ENCODE results near the gene IQCE.

The IQCE gene

DNA sequence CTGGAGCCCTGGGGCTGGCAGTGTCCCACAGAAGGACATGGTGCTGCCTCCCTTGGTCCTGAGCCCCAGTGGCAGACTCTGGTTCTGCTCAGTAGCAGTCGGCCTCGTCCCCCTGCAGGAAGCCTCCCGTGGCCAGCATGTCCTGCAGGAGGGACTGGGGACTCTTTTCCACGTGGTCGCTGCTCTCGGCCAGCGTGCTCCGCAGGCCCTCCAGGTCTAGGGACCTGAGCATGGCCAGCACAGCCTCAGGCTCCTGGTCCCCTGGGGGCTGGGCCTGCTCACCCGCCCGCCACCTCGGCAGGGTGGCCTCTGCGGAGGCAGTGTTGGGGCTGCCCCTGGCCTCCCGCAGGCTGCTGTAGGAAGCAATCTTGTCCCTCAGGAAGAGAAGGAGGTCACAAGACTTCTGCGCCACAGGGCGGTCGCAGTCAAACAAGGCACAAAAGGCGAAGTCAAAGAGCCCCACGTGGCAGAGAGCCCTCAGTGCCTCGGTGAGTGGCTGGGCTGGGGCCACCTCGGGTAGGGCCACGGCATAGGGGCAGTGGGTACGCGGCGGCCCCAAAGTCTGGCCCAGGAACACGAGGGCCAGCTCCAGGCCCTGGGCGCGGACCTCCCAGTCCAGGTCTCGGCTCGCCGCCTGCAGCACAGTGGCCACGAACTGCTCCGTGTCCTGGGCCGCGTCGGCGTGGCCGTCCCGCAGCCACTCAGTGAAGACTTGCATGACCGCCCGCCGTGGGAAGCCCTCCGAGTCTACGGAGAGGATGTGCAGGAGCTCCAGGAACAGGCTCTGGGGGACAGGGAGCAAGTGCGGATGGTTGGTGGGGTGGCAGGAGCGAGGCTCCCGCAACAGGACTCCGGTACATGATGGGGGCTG lies 20.6 kb upstream of the IQCE start:
- CTCF ChIA-PET = no interaction called here
- POLR2A ChIA-PET (ENCODE audit: low non-redundant PET) = no interaction called here
- no peak for TF ChIP-seq CTCF (conservative IDR thresholded peaks at IDR 0.05; ENCODE audit: low read depth)
- no peak for DNase-seq (ENCODE audit: low spot score)
- peak overlapping the region; percentile 56 for H3K27ac ChIP-seq

DNA sequence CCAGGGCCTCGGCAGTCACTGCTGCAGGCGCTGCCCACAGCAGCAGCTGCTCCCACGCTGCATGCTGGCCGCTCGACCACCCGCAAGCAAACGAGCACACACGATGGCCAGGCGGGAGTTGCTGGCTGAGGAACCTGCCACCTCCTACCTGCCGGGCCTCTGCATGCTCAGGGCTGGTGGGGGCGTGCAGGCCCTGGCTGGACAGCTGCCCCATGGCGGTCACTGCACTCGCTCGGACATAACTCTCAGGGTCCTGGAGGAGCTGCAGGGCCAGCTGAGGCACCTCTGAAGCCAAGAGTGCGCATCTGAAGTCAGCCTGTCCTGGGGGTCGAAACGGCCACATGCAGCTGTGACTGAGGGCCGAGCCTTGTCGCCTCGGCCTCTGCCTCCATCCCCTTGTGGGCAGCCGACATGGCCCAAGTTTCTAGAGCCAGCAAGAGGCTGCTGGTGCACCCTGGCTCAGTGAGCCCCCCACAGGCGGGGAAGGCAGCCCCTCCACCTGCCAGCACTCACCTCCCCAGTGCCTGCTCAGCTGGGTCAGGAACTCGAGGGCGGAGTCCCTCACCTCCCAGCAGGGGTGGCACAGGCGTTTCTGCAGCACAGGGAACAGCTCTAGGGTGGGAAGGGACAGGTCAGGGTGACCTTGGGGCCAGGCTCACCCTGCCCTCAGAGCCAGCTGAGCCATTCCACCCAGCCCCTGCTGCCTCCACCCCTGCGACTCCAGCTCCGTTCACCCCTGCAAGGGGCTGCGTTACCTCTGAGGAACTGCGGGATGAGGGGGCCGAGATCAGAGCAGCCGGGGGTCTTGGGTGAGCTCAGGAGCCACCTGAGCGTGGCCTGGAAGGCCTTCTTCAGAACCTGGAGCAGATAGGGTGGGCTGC lies 19.5 kb upstream of the IQCE start:
- ChIA-PET CTCF (interaction anchor here (0.6 to 0.9 kb wide), 2 partner anchors 13 to 955 kb away, joined by 3 read pairs; no protein-coding TSS in a partner anchor), POLR2A (ENCODE audit: low non-redundant PET) (no interaction called here)
- peak overlapping the region; percentile 56 for H3K27ac ChIP-seq
- no peak for TF ChIP-seq CTCF (conservative IDR thresholded peaks at IDR 0.05; ENCODE audit: low read depth)
- no peak for DNase-seq (ENCODE audit: low spot score)

DNA sequence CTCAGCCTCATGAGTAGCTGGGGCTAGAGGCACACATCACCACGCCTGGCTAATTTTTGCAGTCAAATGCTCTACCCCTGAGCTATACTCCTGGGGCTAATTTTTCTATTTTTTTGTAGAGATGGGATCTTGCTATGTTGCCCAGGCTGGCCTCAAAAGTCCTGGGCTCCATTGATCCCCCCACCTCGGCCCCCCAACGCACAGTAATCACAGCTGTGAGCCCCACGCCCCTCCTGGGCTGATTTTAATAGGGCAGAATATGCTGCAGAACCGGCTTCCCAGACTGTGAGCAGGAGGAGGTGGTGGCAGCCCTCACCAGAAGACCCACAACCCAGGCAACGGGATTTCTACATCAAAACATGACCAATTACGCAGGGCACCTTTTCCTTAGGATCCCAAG lies 18.6 kb upstream of the IQCE start:
- ChIA-PET CTCF (interaction anchor here (0.5 to 0.9 kb wide), 3 partner anchors 14 to 955 kb away, joined by 3 read pairs; no protein-coding TSS in a partner anchor), POLR2A (ENCODE audit: low non-redundant PET) (no interaction called here)
- H3K27ac ChIP-seq = peak overlapping the region; percentile 56; the same call in 1 of the 2 replicates
- TF ChIP-seq CTCF (conservative IDR thresholded peaks at IDR 0.05; ENCODE audit: low read depth) = no peak
- DNase-seq (ENCODE audit: low spot score) = no peak

DNA sequence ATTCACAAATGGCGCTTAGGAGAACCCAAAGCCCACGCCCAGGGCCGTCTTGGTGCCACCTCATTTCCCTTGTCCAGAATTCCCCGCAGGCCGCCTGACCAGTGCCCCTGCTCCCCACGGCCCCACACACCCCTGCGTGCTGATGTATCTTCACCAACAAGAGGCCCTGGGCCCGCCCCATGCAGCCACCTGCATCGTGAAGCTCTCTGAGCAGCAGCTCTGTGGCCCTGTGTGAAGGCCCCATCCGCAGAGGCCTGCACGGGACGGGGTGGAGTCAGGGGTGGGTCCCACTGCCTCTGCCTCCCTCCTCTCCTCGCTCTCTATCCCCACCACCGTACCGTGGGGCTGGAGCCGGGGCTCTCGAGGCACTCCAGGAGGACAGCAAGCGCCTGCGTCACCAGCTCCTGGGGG lies 18.1 kb upstream of the IQCE start:
- CTCF ChIA-PET = interaction anchor here (0.5 kb wide), 1 partner anchor 623 kb away, joined by 3 read pairs; no protein-coding TSS in a partner anchor
- POLR2A ChIA-PET (ENCODE audit: low non-redundant PET) = no interaction called here
- no peak for TF ChIP-seq CTCF (conservative IDR thresholded peaks at IDR 0.05; ENCODE audit: low read depth)
- no peak for DNase-seq (ENCODE audit: low spot score)
- peak overlapping the region; percentile 56; the same call in 1 of the 2 replicates for H3K27ac ChIP-seq

DNA sequence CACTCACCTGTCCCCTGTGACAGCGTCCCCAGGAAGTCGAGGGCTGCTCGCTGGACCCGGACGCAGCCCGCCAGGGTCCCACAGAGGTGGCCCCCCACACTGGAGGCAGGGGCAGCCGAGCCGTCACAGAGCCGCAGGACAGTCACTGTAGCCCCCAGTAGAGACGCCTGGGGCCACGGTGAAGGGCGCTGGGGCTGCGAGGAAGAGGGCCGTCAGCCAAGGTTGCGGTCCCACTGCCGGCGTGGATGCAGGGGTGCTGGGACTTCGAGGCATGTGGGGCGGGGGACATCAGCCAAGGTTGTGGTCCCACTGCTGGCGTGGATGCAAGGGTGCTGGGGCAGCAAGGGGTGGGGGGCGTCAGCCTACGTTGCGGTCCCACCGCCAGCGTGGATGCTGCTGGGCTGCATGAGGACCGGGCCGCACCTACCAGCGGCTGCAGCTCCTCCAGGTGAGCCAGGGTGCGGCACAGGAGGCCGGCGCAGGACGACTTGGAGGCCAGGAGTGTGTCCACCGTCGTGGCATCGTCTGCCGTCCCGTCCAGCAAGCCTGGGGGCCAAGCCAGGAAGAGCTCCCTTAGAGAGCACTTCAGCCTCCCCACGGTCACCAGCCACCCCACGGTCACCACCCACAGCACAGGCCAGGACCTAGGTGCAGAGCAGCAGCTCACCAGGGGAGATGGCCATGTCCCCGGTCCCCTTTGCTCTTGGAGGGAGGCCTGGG lies 17.3 kb upstream of the IQCE start:
- CTCF ChIA-PET = no interaction called here
- no peak for TF ChIP-seq CTCF (conservative IDR thresholded peaks at IDR 0.05; ENCODE audit: low read depth)
- DNase-seq (ENCODE audit: low spot score) = no peak
- peak overlapping the region; percentile 56 for H3K27ac ChIP-seq
- POLR2A ChIA-PET (ENCODE audit: low non-redundant PET) = no interaction called here
